HepG2 (cell line): Measurements from ENCODE around the gene SNX24.

Source experiments
- E2F1 ChIP-seq: sonication (generic); formaldehyde crosslinking; IDR thresholded peaks from 2 replicates; pipeline ENCODE4 v1.5.0; 2020; ENCODE audit warnings: missing genetic modification reagents
- NR2C2 ChIP-seq: sonication (generic); formaldehyde crosslinking; IDR thresholded peaks from 2 replicates; pipeline ENCODE4 v1.4.0; 2020; ENCODE audit warnings: missing genetic modification reagents, mild to moderate bottlenecking, moderate library complexity, borderline replicate concordance
- PHF8 ChIP-seq: sonication (generic); formaldehyde crosslinking; IDR thresholded peaks from 2 replicates; pipeline ENCODE4 v1.5.0; 2020; ENCODE audit warnings: missing genetic modification reagents
- ZC3H4 ChIP-seq: sonication (generic); formaldehyde crosslinking; IDR thresholded peaks from 2 replicates; pipeline ENCODE4 v1.4.0; 2020; ENCODE audit warnings: missing genetic modification reagents, borderline replicate concordance
- ZNF318 ChIP-seq: sonication (generic); formaldehyde crosslinking; IDR thresholded peaks from 2 replicates; pipeline ENCODE4 v1.4.0; 2020; ENCODE audit warnings: mild to moderate bottlenecking, missing genetic modification reagents
- ZNF557 ChIP-seq: sonication (generic); formaldehyde crosslinking; IDR thresholded peaks from 2 replicates; pipeline ENCODE4 v1.4.0; 2020; ENCODE audit warnings: missing genetic modification reagents

- TF ChIP-seq ZC3H4 (CRISPR knock-in tag) (no peak), ZNF318 (no peak), ZNF557 (CRISPR knock-in tag) (no peak), PHF8 (CRISPR knock-in tag) (no peak), NR2C2 (no peak), E2F1 (CRISPR knock-in tag) (no peak)
These were observed 33.7 kb downstream of the SNX24 start for GRCh38 chr5:122879076-122879475.
